Keratinocyte (primary cell): ENCODE results near the gene UBAC2. TPM values are rescaled to one million over a fixed set of nuclear protein-coding genes. Genes with fewer than 3 reads are reported as not detected.

ENCODE experiments used
- DNase-seq: peaks from one replicate; pipeline ENCODE4 v3.0.0-alpha.2; 2011; ENCODE audit warnings: low read depth, missing footprints, low spot score
- FAIRE-seq: peaks from 2 replicates; lab custom pipeline; 2011; peaks lifted over from hg19 to GRCh38; lab: Jason Lieb, UNC
- H2AFZ ChIP-seq: 2 replicates; pipeline ENCODE4 v1.6.0; 2012; ENCODE audit warnings: low read length, control low read depth, inconsistent platforms; ENCODE audit not compliant: control insufficient read depth
- H3K27ac ChIP-seq: 2 replicates; pipeline ENCODE4 v1.5.1; 2011; ENCODE audit warnings: low read length; ENCODE audit not compliant: control insufficient read depth, insufficient read depth
- H3K27me3 ChIP-seq: 3 replicates; pipeline ENCODE4 v1.6.0; 2011; ENCODE audit warnings: low read length; ENCODE audit not compliant: control insufficient read depth, insufficient read depth; ENCODE audit errors: extremely low read depth
- H3K36me3 ChIP-seq, 2 experiments: 2 replicates in 1 of 2; 3 replicates in 1 of 2; pipeline ENCODE4 v1.5.1; 2011; ENCODE audit warnings: low read length in 2 of 2, mild to moderate bottlenecking in 1 of 2; ENCODE audit not compliant: control insufficient read depth in 2 of 2, insufficient read depth in 2 of 2; ENCODE audit errors: extremely low read depth in 1 of 2
- H3K4me1 ChIP-seq: 3 replicates; pipeline ENCODE4 v1.5.1; 2011; ENCODE audit warnings: low read length; ENCODE audit not compliant: control insufficient read depth, insufficient read depth; ENCODE audit errors: extremely low read depth
- H3K4me2 ChIP-seq: 3 replicates; pipeline ENCODE4 v1.6.0; 2011; ENCODE audit warnings: low read depth, low read length; ENCODE audit not compliant: control insufficient read depth, insufficient read depth; ENCODE audit errors: extremely low read depth
- H3K4me3 ChIP-seq, 3 experiments: fragments of 200-600 bp in 1 of 3; sonication (generic) in 1 of 3; 2 replicates in 2 of 3; 3 replicates in 1 of 3; pipeline ENCODE4 v1.5.1; 2011 to 2016; ENCODE audit warnings: low read length in 3 of 3, mild to moderate bottlenecking in 3 of 3, control low read depth in 2 of 3, inconsistent platforms in 1 of 3, low read depth in 1 of 3, mixed read lengths in 1 of 3, mixed run types in 1 of 3, moderate library complexity in 1 of 3; ENCODE audit not compliant: control insufficient read depth in 2 of 3, insufficient read depth in 2 of 3; ENCODE audit errors: extremely low read depth in 1 of 3
- H3K79me2 ChIP-seq: 2 replicates; pipeline ENCODE4 v1.6.0; 2012; ENCODE audit warnings: low read length; ENCODE audit not compliant: control insufficient read depth, insufficient read depth
- H3K9ac ChIP-seq: 3 replicates; pipeline ENCODE4 v1.6.0; 2011; ENCODE audit warnings: low read length; ENCODE audit not compliant: control insufficient read depth, insufficient read depth; ENCODE audit errors: extremely low read depth
- H3K9me1 ChIP-seq: 3 replicates; pipeline ENCODE4 v1.6.0; 2011; ENCODE audit warnings: low read length; ENCODE audit not compliant: control insufficient read depth, insufficient read depth; ENCODE audit errors: extremely low read depth
- H3K9me3 ChIP-seq: 2 replicates; pipeline ENCODE4 v1.5.1; 2012; ENCODE audit warnings: low read depth, low read length; ENCODE audit not compliant: control insufficient read depth
- H4K20me1 ChIP-seq: 3 replicates; pipeline ENCODE4 v1.6.0; 2011; ENCODE audit warnings: low read length; ENCODE audit not compliant: control insufficient read depth, insufficient read depth; ENCODE audit errors: extremely low read depth
- EZH2 ChIP-seq: IDR thresholded peaks from one replicate; pipeline ENCODE4 v1.6.1; 2012; ENCODE audit warnings: inconsistent platforms, mild to moderate bottlenecking, low read length, moderate library complexity
- dilution Hi-C: fragments of 300-500 bp; cut with MboI; formaldehyde crosslinking; loops from one replicate; pipeline ENCODE4 v1.7.0; 2020; ENCODE audit warnings: low sequenced_read_pairs; ENCODE audit not compliant: extremely low pct_ligation_motif_present
- polyA plus RNA-seq, 5 experiments: library from polyadenylated mRNA; depleted of rRNA in 3 of 5; stranded (reverse) in 3 of 5; stranded (forward) in 1 of 5; unstranded in 1 of 5; fragments of >200 nt; gene quantifications; 1 replicate in 1 of 5; 2 replicates in 3 of 5; 3 replicates in 1 of 5; pipeline versions ENCODE4 v1.2.1 to v1.2.3, GENCODE V29; 2011 to 2012; ENCODE audit warnings: missing spikeins in 2 of 5, low read depth in 1 of 5, low replicate concordance in 1 of 5
- TF ChIP-seq, protein P1 (sequence below), 3 experiments: IDR thresholded peaks in 1 of 3; conservative IDR thresholded peaks in 1 of 3; optimal IDR thresholded peaks in 1 of 3; 2 replicates in 2 of 3; 3 replicates in 1 of 3; pipeline versions ENCODE3 to v1.5.1; 2011; ENCODE audit warnings: low read length in 3 of 3, mild to moderate bottlenecking in 3 of 3, moderate library complexity in 2 of 3, control low read depth in 1 of 3, inconsistent platforms in 1 of 3; ENCODE audit not compliant: insufficient read depth in 2 of 3; ENCODE audit errors: extremely low read depth in 1 of 3

The UBAC2 gene
- polyA plus RNA-seq, 1 donor (not counting 4 experiments of a cell fraction or from before 2014, with no cell fraction given): 104 TPM

GRCh38 chr13:99313941-99314340 lies 113.3 kb downstream of the UBAC2 start:
- no peak overlapping the region for H3K9ac ChIP-seq
- dilution Hi-C loops: no loop called here
- H2AFZ ChIP-seq: no peak overlapping the region
- FAIRE-seq (no peak), DNase-seq (no peak)
- peaks cover 0 to 1% of the 10 kb centered on the region in 2 experiments for H3K36me3 ChIP-seq
- H3K79me2 ChIP-seq: peaks cover 2% of the 10 kb centered on the region
- no peak overlapping the region for H3K27ac ChIP-seq
- TF ChIP-seq EZH2: no peak
- TF ChIP-seq, protein P1, sequence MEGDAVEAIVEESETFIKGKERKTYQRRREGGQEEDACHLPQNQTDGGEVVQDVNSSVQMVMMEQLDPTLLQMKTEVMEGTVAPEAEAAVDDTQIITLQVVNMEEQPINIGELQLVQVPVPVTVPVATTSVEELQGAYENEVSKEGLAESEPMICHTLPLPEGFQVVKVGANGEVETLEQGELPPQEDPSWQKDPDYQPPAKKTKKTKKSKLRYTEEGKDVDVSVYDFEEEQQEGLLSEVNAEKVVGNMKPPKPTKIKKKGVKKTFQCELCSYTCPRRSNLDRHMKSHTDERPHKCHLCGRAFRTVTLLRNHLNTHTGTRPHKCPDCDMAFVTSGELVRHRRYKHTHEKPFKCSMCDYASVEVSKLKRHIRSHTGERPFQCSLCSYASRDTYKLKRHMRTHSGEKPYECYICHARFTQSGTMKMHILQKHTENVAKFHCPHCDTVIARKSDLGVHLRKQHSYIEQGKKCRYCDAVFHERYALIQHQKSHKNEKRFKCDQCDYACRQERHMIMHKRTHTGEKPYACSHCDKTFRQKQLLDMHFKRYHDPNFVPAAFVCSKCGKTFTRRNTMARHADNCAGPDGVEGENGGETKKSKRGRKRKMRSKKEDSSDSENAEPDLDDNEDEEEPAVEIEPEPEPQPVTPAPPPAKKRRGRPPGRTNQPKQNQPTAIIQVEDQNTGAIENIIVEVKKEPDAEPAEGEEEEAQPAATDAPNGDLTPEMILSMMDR (optimal IDR thresholded peaks at IDR 0.05 in 1 of 3, IDR thresholded peaks at IDR 0.05 in 1 of 3, conservative IDR thresholded peaks at IDR 0.05 in 1 of 3; ENCODE audit: extremely low read depth in 1 of 3, insufficient read depth in 2 of 3, low read length in 3 of 3): no peak
- H3K4me3 ChIP-seq: no peak overlapping the region
- no peaks in the 10 kb centered on the region for H3K27me3 ChIP-seq
- H3K9me3 ChIP-seq: no peaks in the 10 kb centered on the region
- no peaks in the 10 kb centered on the region for H3K9me1 ChIP-seq
- H3K4me1 ChIP-seq: no peaks in the 10 kb centered on the region
- H3K4me2 ChIP-seq: no peak overlapping the region
- no peaks in the 10 kb centered on the region for H4K20me1 ChIP-seq

DNA sequence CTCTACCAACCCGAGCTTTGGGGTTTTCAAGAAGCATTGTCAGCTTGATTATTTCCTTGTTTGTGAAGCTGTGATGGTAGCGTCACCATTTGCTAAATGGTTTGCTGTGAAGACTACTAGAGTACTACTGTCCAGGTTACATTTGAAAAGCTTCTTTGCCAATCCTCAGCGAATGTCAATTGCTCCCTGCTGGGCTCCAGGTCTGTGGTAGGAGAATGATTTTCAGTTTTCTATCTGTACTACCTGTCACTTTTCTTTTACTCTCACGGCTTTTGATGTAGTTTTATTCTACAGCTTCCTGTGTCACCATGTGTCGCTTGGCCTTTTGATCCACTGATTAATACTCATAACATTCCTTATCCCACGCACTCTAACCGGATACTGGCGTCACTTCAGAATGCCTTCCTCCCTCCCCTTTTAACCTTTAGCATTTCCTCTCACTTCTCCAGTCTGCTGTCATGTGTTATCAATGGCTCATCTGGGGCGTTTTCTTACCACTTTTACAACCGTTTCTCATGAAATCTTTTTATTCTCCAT lies 114.1 kb downstream of the UBAC2 start:
- Histone ChIP-seq H3K9ac (no peak overlapping the region), H3K9me3 (no peaks in the 10 kb centered on the region), H3K9me1 (no peaks in the 10 kb centered on the region), H3K4me3 (no peak overlapping the region), H3K27me3 (no peaks in the 10 kb centered on the region), H2AFZ (no peak overlapping the region), H3K4me2 (no peak overlapping the region), H3K4me1 (no peaks in the 10 kb centered on the region), H3K79me2 (peaks cover 2% of the 10 kb centered on the region), H3K27ac (no peak overlapping the region), H4K20me1 (no peaks in the 10 kb centered on the region), H3K36me3 (peaks cover 4 to 5% of the 10 kb centered on the region in 2 experiments)
- FAIRE-seq (no peak), DNase-seq (no peak)
- TF ChIP-seq, protein P1 (optimal IDR thresholded peaks at IDR 0.05 in 1 of 3, IDR thresholded peaks at IDR 0.05 in 1 of 3, conservative IDR thresholded peaks at IDR 0.05 in 1 of 3; ENCODE audit: extremely low read depth in 1 of 3, insufficient read depth in 2 of 3, low read length in 3 of 3): no peak
- no peak for TF ChIP-seq EZH2
- dilution Hi-C loops: no loop called here
